Fibroblast of upper back skin (primary cell): Measurements from ENCODE around the gene FBXW11.
A peak's percentile ranks its signal among the peaks of the same experiment; 100 is the strongest.
"Not testable (repeated sequence)": the region's sequence is repeated elsewhere in the genome, so short reads cannot be mapped to it uniquely, and the experiment has no call there.

Experiments used
- DNase-seq: peaks from one replicate; pipeline ENCODE4 v3.0.0-alpha.2; 2013

The FBXW11 gene

DNA sequence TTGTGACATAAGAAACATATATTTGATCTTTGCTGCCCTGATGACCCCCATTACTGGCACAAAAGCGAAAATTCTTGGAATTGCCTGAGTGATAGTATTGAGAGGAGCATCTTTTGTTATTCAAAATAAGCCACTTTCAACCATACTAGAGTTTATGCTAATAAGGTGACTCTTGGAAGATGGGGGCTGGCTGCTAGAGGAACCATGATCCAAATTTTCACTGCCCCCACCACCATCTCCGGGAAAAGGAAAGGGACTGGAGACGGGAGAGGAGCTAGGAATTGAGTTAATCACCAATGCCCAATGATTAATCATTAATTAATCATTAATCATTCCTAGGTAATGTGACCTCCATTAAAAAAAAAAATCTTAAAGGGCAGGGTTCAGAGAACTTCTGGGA is 25.6 kb downstream of the FBXW11 start:
- no peak for DNase-seq

DNA sequence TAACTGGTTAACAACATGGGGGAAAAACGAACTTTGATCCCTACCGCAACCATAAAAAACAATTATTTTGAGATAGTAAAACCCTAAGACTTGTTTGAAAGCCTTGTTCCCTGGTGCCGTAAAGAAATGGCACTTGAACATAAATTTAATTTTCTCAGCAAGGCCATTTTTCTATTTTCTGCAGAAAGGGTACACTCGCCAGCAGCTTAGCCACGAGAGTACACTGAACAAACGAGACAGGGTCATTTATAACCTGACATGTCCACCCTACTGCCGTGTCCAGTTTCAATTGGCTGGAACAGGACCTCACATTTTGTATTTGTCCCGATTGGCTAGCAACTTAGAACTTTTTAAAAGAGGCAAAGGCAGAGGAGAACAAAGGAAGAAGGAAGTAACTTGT is 26.8 kb downstream of the FBXW11 start:
- no peak for DNase-seq

DNA sequence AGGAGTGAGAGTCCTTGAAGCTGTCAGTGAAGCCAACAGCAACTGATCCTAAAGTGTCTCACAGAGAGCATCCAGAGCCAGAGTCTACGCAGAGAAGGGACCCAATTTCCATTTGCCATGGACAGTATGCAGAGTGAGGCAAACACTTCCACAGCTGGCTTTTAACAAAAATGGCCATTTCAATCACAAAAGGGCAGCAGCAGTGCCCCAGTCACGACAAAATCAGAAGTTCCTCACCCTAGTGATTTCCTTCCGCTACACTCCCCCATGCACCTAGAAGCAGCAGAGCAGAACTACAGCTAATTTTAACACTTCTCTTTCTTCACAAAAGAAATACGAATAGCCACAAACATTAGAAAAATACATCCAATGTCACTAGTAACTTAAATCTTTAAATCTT is 27.9 kb downstream of the FBXW11 start:
- no peak for DNase-seq

DNA sequence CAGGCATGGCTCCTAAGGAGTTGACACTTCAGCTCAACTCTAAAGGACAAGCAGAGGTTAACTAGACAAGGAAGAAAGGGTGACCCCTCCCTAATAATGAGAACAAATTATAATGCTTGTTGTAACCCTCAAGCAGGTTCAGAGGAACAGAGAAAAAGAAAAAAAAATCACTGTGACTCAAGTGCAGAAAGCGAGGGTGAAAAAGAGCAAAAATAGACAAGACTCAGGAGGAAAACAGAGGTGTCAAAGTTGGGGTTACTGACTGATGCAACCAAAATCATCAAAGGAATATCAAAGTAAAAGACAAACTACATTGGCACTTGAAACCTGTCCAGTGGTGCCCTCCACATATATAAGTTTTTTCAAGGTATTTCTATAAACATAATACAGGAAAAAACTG is 28.4 kb downstream of the FBXW11 start:
- DNase-seq: no peak

DNA sequence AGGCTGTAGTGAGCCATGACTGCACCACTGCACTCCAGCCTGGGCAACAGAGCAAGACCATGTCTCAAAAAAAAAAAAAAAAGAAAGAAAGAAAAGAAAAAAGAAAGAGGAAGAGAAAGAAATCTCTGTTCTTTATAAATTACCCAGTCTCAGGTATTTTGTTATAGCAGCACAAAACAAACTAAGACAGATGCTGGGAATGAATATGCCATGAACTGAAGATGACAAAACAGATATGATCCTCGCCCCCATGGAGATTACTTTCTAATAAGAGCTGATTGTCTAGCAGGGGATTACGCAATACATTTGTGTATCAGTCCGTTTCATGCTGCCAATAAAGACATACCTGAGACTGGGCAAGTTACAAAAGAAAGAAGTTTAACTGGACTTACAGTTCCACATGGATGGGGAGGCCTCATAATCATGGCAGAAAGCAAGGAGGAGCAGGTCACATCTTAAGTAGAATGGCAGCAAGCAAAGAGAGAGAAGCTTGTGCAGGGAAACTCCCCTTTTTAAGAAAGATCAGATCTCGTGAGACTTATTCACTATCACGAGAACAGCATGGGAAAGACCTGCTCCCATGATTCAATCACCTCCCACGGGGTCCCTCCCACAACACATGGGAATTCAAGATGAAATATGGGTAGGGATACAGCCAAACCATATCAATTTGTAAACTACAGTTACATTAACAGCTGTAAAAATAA is 29.0 kb downstream of the FBXW11 start:
- not testable (repeated sequence) for DNase-seq

DNA sequence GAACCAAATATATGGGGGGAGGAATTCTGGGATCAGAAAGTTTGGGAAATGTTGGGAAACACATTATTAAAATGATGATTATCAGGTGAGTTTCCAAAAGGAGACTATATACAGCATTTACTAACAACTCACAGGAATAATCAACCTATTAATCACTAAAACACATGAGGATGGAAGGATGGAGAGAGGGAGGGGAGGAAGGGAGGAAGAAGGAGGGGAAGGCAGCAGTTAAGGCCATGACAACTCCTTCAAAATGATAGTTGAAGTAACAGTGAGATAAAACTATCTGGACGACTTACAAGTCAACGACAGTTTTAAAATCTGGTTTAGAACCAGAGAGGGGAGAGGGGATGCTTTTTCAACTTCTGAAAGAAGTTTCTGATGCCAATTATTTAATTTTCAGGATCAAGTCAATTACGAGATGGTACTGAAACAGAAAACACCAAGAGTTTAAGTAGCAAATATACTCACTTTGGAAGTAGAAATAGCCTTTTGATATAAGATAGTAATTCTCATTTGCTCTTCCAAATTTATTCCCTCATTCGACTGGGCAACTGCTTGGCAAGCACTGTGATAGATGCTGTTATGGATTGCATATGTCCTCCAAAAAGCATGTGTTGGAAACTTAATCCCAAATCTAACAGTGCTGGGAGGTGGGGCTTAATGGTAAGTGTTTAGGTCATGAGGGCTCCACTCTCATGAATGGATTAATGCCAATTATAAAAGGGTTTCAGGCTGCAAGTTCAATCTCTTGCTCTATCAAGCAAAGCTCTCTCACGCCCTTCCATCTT is 30.4 kb downstream of the FBXW11 start:
- DNase-seq: no peak

DNA sequence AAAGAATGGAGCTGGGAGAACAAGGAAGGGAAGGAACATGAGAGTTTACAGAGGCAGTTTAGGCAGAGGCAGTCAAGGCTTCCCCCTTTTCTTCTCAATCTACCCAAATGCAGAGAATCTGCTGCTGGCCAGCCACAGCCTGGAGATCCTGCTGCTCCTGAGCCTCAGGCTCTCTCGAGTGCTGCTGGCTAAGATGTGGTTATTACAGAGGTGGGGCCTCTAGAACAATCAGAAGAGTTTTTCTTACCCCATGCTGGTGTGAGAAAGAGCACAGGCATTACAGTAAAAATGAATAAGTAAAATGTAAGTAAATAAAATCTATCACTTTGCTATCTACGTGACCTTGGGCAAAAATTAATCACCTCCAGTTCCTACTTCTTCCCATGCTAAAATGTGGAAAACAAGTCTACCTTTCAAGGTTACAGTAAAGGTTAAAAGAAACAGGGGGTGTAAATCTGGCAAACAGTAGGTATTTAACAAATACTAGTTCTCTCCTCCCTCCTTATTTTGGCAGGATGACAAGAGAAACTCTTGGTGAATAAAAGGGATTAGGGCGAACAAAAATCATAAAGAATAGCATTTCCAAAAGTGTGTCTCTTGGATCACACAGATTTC is 31.1 kb downstream of the FBXW11 start:
- DNase-seq: peak; percentile 32

DNA sequence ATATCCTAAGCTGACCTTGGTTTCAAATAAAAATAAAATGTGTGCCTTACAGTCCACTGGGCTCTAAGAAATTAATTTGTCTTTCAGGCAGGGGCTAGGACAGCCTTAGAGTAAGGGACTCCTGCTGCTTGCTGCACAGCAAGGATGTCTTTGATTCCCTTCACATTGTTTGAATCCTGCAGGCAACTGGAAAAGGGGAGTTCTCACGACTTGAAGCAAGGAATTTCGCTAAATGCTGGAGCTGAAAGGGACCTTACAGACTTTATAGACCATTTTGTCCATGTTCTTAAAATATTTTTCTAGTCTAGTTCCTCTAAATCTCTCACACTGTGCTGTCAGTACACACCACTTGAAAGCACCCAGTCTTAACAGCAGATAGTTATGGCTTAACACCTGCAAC is 35.6 kb downstream of the FBXW11 start:
- DNase-seq: no peak

DNA sequence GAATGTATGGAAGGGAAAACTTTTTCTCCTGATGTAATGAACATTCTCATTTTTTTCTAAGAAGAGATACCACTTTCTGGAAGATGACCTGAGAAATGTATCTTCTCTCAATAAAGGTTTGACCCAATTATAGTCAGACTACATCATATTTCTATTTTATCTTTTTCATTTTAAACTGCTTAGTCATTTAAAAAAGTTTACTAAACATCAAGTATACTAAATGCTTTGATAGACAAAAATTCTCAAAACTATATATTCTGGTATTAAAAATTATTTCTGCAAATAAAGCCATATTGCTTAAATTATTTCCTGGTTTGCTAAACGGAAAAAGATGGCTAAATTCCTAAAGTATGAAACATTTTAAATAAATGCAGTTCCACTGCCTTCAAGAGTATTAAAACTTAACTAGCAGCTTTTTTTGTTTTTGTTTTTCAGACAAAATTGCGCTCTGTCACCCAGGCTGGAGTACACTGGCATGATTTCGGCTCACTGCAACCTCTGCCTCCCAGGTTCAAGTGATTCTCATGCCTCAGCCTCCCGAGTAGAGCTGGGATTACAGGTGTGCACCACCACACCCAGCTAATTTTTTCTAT is 37.1 kb downstream of the FBXW11 start:
- peak; percentile 27 for DNase-seq

DNA sequence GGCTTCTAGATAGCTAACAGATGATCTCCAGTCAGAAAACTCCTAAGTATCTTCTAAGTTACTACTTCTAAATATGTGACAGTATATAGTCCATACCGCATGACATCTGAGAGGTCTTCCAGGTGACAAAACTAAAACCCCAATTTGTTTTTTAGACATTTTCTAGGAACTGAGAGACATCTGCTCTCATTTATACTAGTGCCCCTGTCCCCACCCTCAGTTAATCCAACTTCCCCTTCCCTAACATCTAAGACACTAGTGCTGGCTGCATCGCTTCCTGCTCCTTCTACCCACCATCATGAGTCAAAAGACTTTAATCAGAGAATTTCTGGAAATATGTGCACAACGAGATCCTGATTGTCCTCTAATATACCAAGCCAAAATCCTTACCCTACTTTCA is 37.9 kb downstream of the FBXW11 start:
- no peak for DNase-seq

DNA sequence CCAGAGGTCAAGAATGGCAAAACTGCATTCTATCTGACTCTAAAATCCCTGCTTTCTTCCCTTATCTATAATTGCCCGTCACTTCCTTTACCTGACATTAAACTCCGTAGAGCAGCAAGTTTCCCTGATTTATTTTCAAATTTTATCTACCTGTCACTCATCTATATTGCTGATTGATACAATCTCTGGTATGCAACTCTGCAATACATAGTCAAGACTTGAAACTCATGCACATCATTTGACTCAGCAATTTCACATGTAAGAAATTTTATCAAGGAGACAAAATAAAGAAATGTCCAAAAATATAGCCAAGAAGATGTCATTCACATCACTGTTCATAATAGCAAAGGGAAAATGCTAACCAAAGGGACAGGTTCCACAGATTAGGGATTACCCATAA is 39.5 kb downstream of the FBXW11 start:
- DNase-seq: no peak

DNA sequence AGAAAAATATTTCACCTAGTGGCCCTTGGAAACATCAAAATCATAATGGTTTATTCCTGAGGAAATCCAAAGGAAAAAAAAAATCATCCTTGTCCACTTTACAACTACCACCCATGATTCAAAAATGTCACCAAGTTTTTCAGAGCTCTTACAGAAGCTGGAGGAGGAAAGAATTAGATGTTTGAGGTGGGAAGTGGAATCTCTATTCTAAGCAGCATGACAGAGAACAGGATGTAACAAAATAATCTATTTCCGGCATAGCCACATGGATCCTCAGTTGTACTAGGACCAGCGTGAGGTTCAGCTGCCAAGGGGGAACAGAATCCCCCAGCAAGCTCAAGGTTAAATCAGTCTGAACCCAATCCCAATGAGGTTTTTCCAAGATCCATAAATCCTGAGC is 40.2 kb downstream of the FBXW11 start:
- peak; percentile 38 for DNase-seq

DNA sequence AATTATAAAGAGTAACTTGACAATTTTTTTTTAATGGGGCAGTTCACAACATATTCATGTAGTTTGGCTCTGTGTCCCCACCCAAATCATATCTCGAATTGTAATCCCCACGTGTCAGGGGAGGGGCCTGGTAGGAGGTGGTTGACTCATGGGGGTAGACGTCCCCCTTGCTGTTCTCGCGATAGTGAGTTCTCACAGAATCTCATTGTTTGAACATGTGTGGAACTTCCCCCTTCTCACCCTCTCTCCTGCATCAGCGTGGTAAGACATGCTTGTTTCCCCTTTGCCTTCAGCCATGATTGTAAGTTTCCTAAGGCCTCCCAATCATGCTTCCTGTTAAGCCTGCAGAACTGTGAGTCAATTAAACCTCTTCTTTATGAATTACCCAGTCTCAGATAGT is 40.7 kb downstream of the FBXW11 start:
- no peak for DNase-seq

DNA sequence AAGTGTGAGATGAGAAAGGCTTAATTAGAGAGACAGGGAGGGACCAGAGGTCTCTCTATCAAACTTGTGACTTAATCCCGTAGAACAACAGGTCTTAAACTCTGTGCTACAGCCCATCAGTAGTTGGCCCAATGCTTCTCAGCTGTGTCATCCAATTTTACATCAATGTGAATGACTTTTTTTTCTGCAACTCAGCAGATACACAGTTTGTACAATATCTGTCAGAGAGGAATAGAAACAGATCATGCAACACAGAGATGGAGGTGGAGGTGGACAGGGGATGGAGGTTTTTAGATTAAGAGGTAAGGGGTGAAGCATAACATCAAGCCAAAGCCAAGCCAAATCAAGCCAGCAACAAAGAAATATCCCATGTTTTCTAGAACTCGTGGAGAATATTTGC is 43.0 kb downstream of the FBXW11 start:
- DNase-seq: no peak

DNA sequence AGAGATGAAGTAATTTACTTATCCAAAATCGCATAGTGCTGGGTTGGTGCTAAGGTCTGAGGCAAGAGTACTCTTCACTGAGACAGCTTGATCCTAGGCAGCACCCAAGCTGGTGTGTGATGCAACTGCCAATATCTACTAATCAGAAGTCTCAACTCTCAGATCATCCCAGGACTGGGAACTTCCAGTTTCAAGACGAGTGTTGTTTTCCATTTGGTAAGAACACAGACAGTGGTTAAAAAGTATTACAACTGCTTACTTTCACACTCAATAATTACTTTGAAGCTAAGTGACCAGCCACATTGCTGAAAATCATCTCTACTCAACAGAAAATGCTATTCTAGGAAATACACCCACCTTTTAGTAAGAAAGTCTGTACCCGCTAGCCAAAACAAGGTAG is 45.3 kb downstream of the FBXW11 start:
- DNase-seq: no peak

DNA sequence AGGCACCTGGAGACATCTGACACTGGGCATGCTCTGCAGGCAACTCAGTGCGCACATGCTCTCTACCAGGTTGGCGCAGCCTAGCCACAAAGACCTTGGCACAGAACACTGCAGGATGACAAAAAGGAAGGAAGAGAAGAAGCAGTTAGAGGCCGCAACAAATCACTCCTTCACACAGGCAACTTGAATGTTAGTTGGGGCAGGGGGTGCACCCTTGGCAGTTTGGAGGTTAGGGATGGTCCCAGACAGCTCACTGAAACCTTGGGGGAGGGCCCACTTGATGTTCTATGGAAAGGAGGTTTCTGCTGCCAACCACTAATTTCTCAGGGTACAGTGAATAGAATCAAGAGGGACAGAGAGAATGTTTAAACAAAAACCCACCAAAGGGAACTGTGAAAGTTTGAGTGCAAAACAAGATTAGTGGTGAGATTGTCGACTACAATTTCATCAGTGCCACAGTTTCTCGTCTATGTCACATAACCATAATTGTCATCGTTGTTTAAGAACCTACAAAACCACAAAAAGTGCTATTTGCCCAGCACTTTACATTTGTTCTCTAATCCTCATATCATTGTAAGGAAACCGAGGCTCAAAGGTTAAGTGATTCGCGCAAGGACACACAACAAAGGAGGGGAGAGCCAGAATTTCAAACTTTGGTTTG is 48.7 kb downstream of the FBXW11 start:
- no peak for DNase-seq

DNA sequence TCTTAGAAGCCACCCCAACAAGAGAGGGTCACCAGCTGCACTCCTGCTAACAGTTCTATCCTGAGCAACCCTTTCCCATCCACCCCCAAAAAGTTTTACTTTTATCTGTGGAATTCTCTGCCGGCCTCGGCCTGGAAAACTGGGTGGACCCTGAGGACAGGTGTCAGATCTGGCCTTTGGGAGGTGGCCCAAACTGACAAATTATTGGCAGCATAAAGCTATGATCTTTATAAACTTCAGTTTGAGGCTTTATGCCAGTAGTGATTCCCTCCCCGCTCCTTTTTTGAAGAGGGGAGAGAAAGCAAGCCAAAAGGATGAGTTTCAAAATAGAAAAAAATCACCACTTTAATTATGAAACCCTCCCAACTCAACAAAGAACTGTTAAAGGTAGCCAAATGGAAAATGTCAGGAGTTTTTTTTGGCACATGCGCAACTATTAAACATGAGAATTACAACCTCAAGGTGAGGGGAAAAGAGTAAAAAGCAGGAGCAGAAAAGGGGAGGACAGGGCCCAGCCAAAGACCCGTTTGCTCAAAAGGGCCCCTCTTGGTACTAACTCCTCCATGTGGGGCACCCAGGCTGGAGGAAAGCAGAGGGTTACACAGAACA is 49.4 kb downstream of the FBXW11 start:
- DNase-seq: no peak

DNA sequence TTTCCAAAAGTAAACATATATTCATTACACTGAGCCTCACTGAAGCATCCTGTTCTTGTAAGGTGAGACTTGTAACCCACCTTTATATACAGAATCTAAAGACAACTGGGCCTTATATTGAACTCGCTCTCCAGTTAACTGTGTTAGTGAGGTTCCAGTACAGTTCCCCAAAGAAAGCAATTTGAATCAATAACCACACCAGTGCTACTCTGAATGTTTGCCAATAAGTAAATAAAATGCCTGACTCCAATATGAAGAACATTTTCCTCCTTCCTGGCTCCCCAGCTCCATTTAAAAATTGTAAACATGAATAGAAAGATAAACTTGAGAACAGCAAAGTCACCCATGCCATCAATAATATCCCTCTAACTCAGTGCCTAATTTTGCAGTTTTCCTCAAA is 50.1 kb downstream of the FBXW11 start:
- no peak for DNase-seq

DNA sequence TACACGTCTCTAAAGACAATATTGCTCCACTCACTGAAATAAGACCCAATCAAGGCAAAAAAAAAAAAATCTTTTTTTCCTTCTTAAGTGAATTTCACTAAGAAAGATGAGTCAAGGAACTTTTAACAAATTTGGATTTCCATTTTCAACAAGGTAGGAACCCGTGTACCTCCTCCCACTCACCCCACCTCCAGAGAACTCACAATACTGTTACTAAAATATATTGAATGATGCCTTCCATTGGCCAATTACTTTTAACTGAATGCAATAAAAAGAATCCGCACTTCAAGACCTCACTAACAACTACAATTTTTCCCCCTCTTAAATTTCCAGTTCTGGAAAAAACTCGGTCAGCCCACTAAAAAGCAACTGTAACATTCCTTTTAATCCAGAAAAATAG is 50.7 kb downstream of the FBXW11 start:
- no peak for DNase-seq

DNA sequence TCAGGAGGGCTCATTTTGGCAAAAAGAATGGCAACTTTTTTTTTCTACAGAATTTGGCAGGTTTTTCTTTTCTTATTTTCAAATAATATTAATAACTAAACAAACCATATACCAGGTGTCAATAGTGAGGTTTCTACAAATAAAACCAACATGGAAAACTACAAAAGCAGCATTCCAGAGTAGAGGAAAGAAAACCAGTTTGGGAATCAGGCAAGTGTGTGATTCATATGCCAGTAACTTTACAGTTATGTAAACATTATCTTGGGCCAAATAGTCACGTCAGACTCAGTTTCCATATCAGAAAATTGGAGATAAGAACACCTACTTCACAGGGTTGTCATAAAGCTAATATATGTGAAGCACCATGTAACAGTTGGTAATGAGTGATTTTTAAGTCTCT is 51.7 kb downstream of the FBXW11 start:
- peak; percentile 36 for DNase-seq

DNA sequence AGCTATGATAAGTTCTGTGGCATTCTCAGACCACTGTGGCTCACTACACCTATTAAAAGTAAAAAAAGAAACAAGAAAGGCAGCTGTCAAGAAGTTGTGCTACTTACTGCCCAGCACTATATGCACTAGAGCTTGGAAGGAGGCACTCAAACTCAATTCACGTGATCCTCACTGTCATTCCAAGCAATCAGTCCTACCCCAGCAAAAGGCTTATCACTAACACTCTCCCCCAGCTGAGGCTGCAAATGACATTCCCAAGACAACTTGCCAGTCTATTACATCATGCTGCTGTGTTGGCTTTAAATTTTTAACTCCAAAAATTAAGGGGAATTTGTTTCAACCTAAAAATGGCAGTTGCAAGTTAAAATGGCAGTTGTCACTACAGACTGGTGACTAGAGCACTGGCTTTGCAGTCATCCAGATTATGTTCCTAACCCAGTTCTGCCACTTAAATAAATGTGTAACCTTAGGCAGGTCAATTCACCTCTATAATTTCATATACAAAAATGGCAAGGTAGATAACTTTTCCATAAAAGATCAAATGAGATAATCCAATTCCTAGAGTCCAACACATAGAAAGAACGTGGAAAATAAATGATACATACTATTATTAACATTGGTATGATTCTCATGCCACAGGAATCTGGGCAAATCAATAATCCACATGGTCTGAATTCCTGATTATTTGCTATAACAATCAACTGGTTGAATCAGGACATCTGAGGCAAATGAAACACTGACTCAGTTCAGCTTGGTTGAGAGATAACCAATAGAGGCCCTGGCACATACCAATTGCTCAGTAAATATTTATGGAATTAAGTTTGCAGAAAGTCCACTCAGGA is 52.4 kb downstream of the FBXW11 start:
- DNase-seq: peak; percentile 79

DNA sequence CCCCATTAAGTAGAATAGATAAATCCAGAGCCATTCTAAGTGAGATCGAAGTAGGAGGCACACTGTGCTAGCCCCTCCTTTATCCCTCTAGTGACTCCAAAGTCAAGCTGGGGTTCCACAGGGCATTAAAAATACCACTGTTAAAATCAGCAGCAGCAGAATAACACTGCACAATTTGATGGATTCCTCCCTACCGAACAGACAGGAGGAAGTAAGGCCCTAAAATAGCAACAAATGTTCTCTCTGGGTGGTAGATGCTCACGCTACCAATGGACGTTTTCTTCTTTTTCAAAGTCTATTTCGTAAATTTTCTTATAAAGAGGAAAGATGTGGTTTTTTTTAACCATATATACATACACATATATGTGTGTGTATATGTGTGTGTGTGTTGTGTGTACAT is 54.4 kb downstream of the FBXW11 start:
- DNase-seq: no peak
